Panc1 (cell line): Measurements from ENCODE around the gene GABRR2.
"Not testable (repeated sequence)": the region's sequence is repeated elsewhere in the genome, so short reads cannot be mapped to it uniquely, and the experiment has no call there.

Source experiments
- TF ChIP-seq, protein P1 (sequence below): fragments of 450-650 bp; IDR thresholded peaks from 2 replicates; pipeline ENCODE4 v1.5.1; 2017; ENCODE audit warnings: mild to moderate bottlenecking
- TF ChIP-seq, protein P2 (sequence below), 2 experiments: IDR thresholded peaks; 2 replicates each; pipeline ENCODE4 v1.6.1; 2011 to 2012; ENCODE audit warnings: low read depth in 2 of 2, control low read depth in 1 of 2, low read length in 1 of 2, mild to moderate bottlenecking in 1 of 2, moderate library complexity in 1 of 2; ENCODE audit not compliant: insufficient read depth in 1 of 2

DNA sequence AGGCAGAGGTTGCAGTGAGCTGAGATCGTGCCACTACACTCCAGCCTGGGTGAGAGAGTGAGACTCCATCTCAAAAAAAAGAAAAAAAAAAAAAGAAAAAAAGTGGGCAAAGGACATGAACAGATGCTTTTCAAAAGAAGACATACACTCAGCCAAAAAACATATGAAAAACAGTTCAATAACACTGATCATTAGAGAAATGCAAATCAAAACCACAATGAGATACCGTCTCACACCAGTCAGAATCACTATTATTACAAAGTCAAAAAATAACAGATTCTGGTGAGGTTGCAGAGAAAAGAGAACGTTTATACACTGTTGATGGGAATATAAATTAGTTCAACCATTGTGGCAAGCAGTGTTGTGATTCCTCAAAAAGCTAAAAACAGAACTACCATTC is 10.6 kb downstream of the GABRR2 start:
- TF ChIP-seq, protein P1, sequence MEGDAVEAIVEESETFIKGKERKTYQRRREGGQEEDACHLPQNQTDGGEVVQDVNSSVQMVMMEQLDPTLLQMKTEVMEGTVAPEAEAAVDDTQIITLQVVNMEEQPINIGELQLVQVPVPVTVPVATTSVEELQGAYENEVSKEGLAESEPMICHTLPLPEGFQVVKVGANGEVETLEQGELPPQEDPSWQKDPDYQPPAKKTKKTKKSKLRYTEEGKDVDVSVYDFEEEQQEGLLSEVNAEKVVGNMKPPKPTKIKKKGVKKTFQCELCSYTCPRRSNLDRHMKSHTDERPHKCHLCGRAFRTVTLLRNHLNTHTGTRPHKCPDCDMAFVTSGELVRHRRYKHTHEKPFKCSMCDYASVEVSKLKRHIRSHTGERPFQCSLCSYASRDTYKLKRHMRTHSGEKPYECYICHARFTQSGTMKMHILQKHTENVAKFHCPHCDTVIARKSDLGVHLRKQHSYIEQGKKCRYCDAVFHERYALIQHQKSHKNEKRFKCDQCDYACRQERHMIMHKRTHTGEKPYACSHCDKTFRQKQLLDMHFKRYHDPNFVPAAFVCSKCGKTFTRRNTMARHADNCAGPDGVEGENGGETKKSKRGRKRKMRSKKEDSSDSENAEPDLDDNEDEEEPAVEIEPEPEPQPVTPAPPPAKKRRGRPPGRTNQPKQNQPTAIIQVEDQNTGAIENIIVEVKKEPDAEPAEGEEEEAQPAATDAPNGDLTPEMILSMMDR = not testable (repeated sequence)
- TF ChIP-seq, protein P2, sequence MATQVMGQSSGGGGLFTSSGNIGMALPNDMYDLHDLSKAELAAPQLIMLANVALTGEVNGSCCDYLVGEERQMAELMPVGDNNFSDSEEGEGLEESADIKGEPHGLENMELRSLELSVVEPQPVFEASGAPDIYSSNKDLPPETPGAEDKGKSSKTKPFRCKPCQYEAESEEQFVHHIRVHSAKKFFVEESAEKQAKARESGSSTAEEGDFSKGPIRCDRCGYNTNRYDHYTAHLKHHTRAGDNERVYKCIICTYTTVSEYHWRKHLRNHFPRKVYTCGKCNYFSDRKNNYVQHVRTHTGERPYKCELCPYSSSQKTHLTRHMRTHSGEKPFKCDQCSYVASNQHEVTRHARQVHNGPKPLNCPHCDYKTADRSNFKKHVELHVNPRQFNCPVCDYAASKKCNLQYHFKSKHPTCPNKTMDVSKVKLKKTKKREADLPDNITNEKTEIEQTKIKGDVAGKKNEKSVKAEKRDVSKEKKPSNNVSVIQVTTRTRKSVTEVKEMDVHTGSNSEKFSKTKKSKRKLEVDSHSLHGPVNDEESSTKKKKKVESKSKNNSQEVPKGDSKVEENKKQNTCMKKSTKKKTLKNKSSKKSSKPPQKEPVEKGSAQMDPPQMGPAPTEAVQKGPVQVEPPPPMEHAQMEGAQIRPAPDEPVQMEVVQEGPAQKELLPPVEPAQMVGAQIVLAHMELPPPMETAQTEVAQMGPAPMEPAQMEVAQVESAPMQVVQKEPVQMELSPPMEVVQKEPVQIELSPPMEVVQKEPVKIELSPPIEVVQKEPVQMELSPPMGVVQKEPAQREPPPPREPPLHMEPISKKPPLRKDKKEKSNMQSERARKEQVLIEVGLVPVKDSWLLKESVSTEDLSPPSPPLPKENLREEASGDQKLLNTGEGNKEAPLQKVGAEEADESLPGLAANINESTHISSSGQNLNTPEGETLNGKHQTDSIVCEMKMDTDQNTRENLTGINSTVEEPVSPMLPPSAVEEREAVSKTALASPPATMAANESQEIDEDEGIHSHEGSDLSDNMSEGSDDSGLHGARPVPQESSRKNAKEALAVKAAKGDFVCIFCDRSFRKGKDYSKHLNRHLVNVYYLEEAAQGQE (IDR thresholded peaks at IDR 0.05; ENCODE audit: insufficient read depth in 1 of 2, low read depth in 2 of 2, low read length in 1 of 2) = not testable (repeated sequence)
